Aorta (tissue), 5 donors: ENCODE results near the gene SPRED3. TPM values are rescaled to one million over a fixed set of nuclear protein-coding genes. Genes with fewer than 3 reads are reported as not detected.

Experiments used
- ATAC-seq: fragments of 200-7000 bp; cut with Tn5 transposase; one replicate; pipeline ENCODE4 v1.9.1; 2022; ENCODE audit warnings: moderate library complexity; ENCODE audit not compliant: low FRiP score
- DNase-seq, 2 donors: peaks; one replicate each; pipeline ENCODE4 v3.0.0-alpha.2; 2020
- H3K27ac ChIP-seq, 2 donors: one replicate each; pipeline ENCODE4 v1.5.1; 2013; ENCODE audit warnings: low read length in 2 of 2, mild to moderate bottlenecking in 2 of 2, moderate library complexity in 2 of 2, control low read depth in 1 of 2, inconsistent platforms in 1 of 2, low read depth in 1 of 2
- H3K27me3 ChIP-seq, 2 donors: one replicate each; pipeline ENCODE4 v1.6.1; 2013; ENCODE audit warnings: control low read depth in 1 of 2, low read length in 1 of 2, mild to moderate bottlenecking in 1 of 2, moderate library complexity in 1 of 2; ENCODE audit not compliant: insufficient read depth in 2 of 2, control insufficient read depth in 1 of 2
- H3K36me3 ChIP-seq, 2 donors: one replicate each; pipeline ENCODE4 v1.6.1; 2013; ENCODE audit warnings: control low read depth in 1 of 2, low read length in 1 of 2, mild to moderate bottlenecking in 1 of 2; ENCODE audit not compliant: insufficient read depth in 2 of 2, control insufficient read depth in 1 of 2
- H3K4me1 ChIP-seq, 2 donors: one replicate each; pipeline ENCODE4 v1.6.1; 2013; ENCODE audit warnings: low read length in 2 of 2, control low read depth in 1 of 2, mild to moderate bottlenecking in 1 of 2, moderate library complexity in 1 of 2; ENCODE audit not compliant: insufficient read depth in 2 of 2, control insufficient read depth in 1 of 2
- H3K4me3 ChIP-seq, 2 donors: one replicate each; pipeline ENCODE4 v1.5.1; 2013; ENCODE audit warnings: low read length in 2 of 2, control low read depth in 1 of 2, mild to moderate bottlenecking in 1 of 2
- H3K9me3 ChIP-seq: one replicate; pipeline ENCODE4 v1.6.1; 2013; ENCODE audit warnings: mild to moderate bottlenecking, low read length; ENCODE audit not compliant: control insufficient read depth
- WGBS, 2 donors: extraction: QIAGEN DNeasy Blood & Tissue Kit; methylation state at CpG; one replicate each; pipeline ENCODE4 v1.1.7; 2013; 5-methylcytosine and 5-hydroxymethylcytosine counted together
- intact Hi-C, 2 donors: fragments of 100-400 bp; cut with DNase I; formaldehyde crosslinking; loops; one replicate each; pipeline versions ENCODE4 v1.14.2 to v1.15.0; 2022
- polyA plus RNA-seq, 2 donors: library from polyadenylated mRNA; stranded (reverse); fragments of 200-250 nt; gene quantifications; one replicate each; pipeline ENCODE4 v1.2.3, GENCODE V29; 2013
- total RNA-seq, 2 donors: library from RNA; stranded (reverse); fragmentation: NEBNext Ultra II Directional; extraction: Animal tissue kit (Norgen Biotek cat#: 25700); gene quantifications; one replicate each; pipeline ENCODE4 v1.2.1, GENCODE V29; 2021
- donor health status: healthy with polysubstance abuse.
- donor health status: Bipolar disorder and iron deficiency.
- donor health status: DM: no; HTN: no; CAD: no.
- donor health status: DM: no; HTN: no; CAD: no.
- donor health status: DM: yes; HTN: yes; CAD: no.

The SPRED3 gene
- total and polyA plus RNA-seq, 4 donors, result 1.9 to 26.1 (median 15.5) TPM

DNA sequence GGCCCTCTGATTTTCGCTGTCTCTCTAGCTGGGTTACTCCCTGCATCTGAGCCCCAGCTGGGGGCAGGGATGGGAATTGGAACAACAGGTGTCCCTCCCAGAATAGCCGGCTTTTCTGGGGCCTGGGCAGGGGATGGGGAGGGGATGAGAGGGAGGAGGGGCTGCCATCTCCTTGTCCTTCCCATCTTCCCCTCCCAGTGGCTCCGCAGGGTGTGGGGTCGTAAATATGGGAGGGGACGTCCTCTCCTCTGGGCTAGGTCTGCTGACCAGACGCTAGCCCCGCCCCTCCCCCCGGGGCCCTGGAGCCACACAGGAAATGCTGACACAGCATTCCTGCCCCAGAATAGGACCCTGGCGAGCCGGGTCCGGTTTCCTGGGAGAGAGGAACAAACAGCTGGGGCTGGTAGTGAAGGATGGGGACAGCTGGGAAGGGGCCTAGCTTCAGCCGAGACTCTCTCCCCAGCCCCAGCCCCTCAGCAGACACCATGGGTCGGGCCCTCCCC lies 46.1 kb downstream of the SPRED3 start:
- H3K36me3 ChIP-seq, result no peaks in the 10 kb centered on the region
- intact Hi-C loops, result no loop called here
- H3K27ac ChIP-seq, result no peak overlapping the region
- no peak overlapping the region for H3K4me3 ChIP-seq
- WGBS, 2 donors, result 6 to 8% methylated on average over 13 of the region's 13 CpGs
- H3K9me3 ChIP-seq, result no peaks in the 10 kb centered on the region
- no peaks in the 10 kb centered on the region for H3K27me3 ChIP-seq
- no peaks in the 10 kb centered on the region for H3K4me1 ChIP-seq
- ATAC-seq (peak; percentile 50), DNase-seq (peak in 1 of 2 donors; percentile 64)

GRCh38 chr19:38437295-38437694 lies 48.8 kb downstream of the SPRED3 start:
- WGBS, 2 donors, result 89 to 92% methylated on average over 6 of the region's 6 CpGs
- Histone ChIP-seq H3K27ac (no peak overlapping the region), H3K36me3 (no peaks in the 10 kb centered on the region), H3K4me1 (no peaks in the 10 kb centered on the region), H3K9me3 (no peaks in the 10 kb centered on the region), H3K4me3 (no peak overlapping the region), H3K27me3 (no peaks in the 10 kb centered on the region)
- ATAC-seq, result no peak
- intact Hi-C loops, result no loop called here
- DNase-seq, result no peak

- H3K4me3 ChIP-seq, result no peak overlapping the region
- ATAC-seq (no peak), DNase-seq (no peak)
- WGBS, 2 donors, result 75 to 82% methylated on average over 2 of the region's 2 CpGs
- no peak overlapping the region for H3K27ac ChIP-seq
- no peaks in the 10 kb centered on the region for H3K9me3 ChIP-seq
- no peaks in the 10 kb centered on the region for H3K4me1 ChIP-seq
- no peaks in the 10 kb centered on the region for H3K27me3 ChIP-seq
- H3K36me3 ChIP-seq, result no peaks in the 10 kb centered on the region
- intact Hi-C loops, result no loop called here
These were observed 49.4 kb downstream of the SPRED3 start for GRCh38 chr19:38437917-38438316.

GRCh38 chr19:38440592-38440991 lies 52.1 kb downstream of the SPRED3 start:
- Histone ChIP-seq H3K4me3 (no peak overlapping the region), H3K27me3 (no peaks in the 10 kb centered on the region), H3K4me1 (no peaks in the 10 kb centered on the region), H3K27ac (no peak overlapping the region), H3K36me3 (no peaks in the 10 kb centered on the region), H3K9me3 (no peaks in the 10 kb centered on the region)
- intact Hi-C loops, result no loop called here
- no peak for ATAC-seq
- DNase-seq, result no peak
- 72 to 75% methylated on average over 14 of the region's 14 CpGs for whole genome bisulfite sequencing, 2 donors

DNA sequence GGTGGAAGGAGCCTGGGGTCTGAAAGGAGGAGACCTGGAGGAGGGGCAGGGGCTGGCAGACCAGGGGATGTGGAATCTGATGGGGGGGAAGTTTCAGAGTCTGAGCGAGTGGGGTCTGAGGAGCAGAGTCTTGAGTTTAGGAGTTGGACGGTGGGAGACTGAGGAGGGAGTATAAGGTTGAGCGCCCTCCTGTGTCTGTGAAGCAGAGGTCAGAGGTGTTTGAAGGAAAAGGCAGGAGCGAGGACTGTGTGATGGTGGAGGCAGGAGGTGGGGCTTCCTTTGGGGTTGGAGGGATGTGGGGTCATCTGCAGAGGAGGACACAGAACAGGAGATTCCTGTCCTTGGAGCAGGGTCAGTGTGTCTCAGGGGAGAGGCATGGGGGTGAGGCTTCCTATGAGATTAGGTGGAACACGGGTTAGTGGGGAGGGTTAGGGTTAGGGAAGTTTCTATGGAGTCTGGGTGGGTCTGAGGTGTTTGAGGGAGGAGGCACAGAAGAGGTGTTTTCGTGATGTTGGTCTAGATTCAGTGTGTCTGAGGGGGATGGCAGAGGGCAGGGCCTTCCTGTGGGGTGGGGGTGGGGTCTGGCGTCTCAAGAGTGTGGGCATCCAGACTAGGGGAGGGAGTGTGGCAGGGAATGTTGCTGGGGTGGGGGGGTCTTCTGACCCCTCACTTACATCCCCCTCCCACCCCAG lies 53.3 kb downstream of the SPRED3 start:
- Histone ChIP-seq H3K4me1 (no peaks in the 10 kb centered on the region), H3K36me3 (no peaks in the 10 kb centered on the region), H3K27ac (no peak overlapping the region), H3K27me3 (no peaks in the 10 kb centered on the region), H3K9me3 (no peaks in the 10 kb centered on the region), H3K4me3 (no peak overlapping the region)
- ATAC-seq (no peak), DNase-seq (no peak)
- 48 to 49% methylated on average over 7 of the region's 7 CpGs for WGBS, 2 donors
- intact Hi-C loops, result no loop called here

GRCh38 chr19:38442736-38443135 lies 54.2 kb downstream of the SPRED3 start:
- no peaks in the 10 kb centered on the region for H3K4me1 ChIP-seq
- H3K4me3 ChIP-seq, result no peak overlapping the region
- ATAC-seq (no peak), DNase-seq (no peak)
- no peaks in the 10 kb centered on the region for H3K27me3 ChIP-seq
- H3K27ac ChIP-seq, result no peak overlapping the region
- H3K9me3 ChIP-seq, result no peaks in the 10 kb centered on the region
- intact Hi-C loops, result no loop called here
- WGBS, 2 donors, result 87 to 92% methylated on average over 7 to 9 of the region's 9 CpGs
- no peaks in the 10 kb centered on the region for H3K36me3 ChIP-seq

DNA sequence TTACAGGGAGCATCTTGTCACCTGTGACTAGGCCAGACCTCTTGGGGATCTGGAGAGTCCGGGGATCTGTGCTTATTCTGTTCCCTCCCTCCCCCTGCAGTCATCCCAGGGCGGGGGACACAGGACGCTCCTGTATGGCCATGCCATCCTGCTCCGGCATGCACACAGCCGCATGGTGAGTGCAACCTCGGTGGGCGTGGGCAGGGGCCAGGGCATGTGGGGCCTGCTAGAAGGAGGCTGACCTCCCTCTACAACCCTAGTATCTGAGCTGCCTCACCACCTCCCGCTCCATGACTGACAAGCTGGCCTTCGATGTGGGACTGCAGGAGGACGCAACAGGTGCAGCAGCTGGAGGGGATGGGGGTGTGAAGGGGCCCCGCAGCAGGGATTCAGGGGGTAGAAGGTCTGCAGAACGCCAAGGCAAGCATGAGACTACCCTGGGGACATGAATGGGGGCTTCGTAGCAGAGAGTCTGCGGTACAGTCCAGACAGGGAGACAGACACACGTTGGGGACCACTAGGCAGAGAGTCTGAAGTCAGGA lies 55.0 kb downstream of the SPRED3 start:
- ATAC-seq (no peak), DNase-seq (no peak)
- no peaks in the 10 kb centered on the region for H3K4me1 ChIP-seq
- intact Hi-C loops, result no loop called here
- H3K27ac ChIP-seq, result no peak overlapping the region
- no peaks in the 10 kb centered on the region for H3K27me3 ChIP-seq
- no peaks in the 10 kb centered on the region for H3K36me3 ChIP-seq
- 79 to 85% methylated on average over 15 of the region's 15 CpGs for WGBS, 2 donors
- no peaks in the 10 kb centered on the region for H3K9me3 ChIP-seq
- H3K4me3 ChIP-seq, result no peak overlapping the region

GRCh38 chr19:38444026-38444425 lies 55.5 kb downstream of the SPRED3 start:
- intact Hi-C loops, result no loop called here
- Histone ChIP-seq H3K36me3 (no peaks in the 10 kb centered on the region), H3K9me3 (no peaks in the 10 kb centered on the region), H3K4me3 (no peak overlapping the region), H3K4me1 (no peaks in the 10 kb centered on the region), H3K27me3 (no peaks in the 10 kb centered on the region), H3K27ac (no peak overlapping the region)
- WGBS, 2 donors, result 82 to 86% methylated on average over 7 of the region's 7 CpGs
- DNase-seq, result no peak
- ATAC-seq, result no peak

- DNase-seq (no peak), ATAC-seq (no peak)
- Histone ChIP-seq H3K27me3 (no peaks in the 10 kb centered on the region), H3K36me3 (no peaks in the 10 kb centered on the region), H3K9me3 (no peaks in the 10 kb centered on the region), H3K4me3 (no peak overlapping the region), H3K4me1 (no peaks in the 10 kb centered on the region), H3K27ac (no peak overlapping the region)
- 92 to 93% methylated on average over 7 of the region's 7 CpGs for WGBS, 2 donors
- intact Hi-C loops, result no loop called here
These were observed 56.9 kb downstream of the SPRED3 start for GRCh38 chr19:38445362-38445761.
